Stomach (tissue), 9 donors: ENCODE results near the gene SH3BP4. TPM values are rescaled to one million over a fixed set of nuclear protein-coding genes. Genes with fewer than 3 reads are reported as not detected.

ENCODE experiments used
- DNase-seq, 2 donors: peaks; one replicate each; pipeline versions ENCODE4 v3.0.0 to v3.0.0-alpha.2; 2013 to 2019
- H3K27ac ChIP-seq, 5 donors: fragments of 200-600 bp in 4 of 5; sonication (generic) in 4 of 5; one replicate each; pipeline ENCODE4 v1.5.1; 2013 to 2019; ENCODE audit warnings: mild to moderate bottlenecking in 1 of 5, moderate library complexity in 1 of 5
- H3K27me3 ChIP-seq, 3 donors: fragments of 200-600 bp; sonication (generic); one replicate each; pipeline ENCODE4 v1.5.1; 2017 to 2019; ENCODE audit warnings: mixed run types in 1 of 3
- H3K36me3 ChIP-seq, 4 donors: fragments of 200-600 bp; sonication (generic); 1 replicate in 3 of 4; 2 replicates in 1 of 4; pipeline ENCODE4 v1.5.1; 2016 to 2019
- H3K4me1 ChIP-seq, 4 donors: fragments of 200-600 bp; sonication (generic); one replicate each; pipeline ENCODE4 v1.5.1; 2016 to 2019
- H3K4me3 ChIP-seq, 4 donors: fragments of 200-600 bp; sonication (generic) in 3 of 4; one replicate each; pipeline ENCODE4 v1.5.1; 2016 to 2019; ENCODE audit warnings: mild to moderate bottlenecking in 1 of 4
- H3K9me3 ChIP-seq, 4 donors: fragments of 200-600 bp; sonication (generic); one replicate each; pipeline ENCODE4 v1.5.1; 2016 to 2019
- EP300 ChIP-seq: sonication (generic); formaldehyde crosslinking; IDR thresholded peaks from one replicate; pipeline ENCODE4 v1.6.1; 2017; ENCODE audit warnings: antibody characterized with exemption
- POLR2A ChIP-seq, 4 donors: fragments of 450-650 bp; IDR thresholded peaks; one replicate each; pipeline ENCODE4 v1.6.1; 2016; ENCODE audit warnings: antibody characterized with exemption in 4 of 4, control low read depth in 2 of 4, mild to moderate bottlenecking in 1 of 4, moderate library complexity in 1 of 4
- POLR2AphosphoS5 ChIP-seq, 3 donors: sonication (generic); formaldehyde crosslinking; IDR thresholded peaks; one replicate each; pipeline ENCODE4 v1.6.1; 2016; ENCODE audit warnings: antibody characterized with exemption in 3 of 3
- WGBS, 5 donors: extraction: QIAGEN DNeasy Blood & Tissue Kit in 3 of 5; methylation state at CpG; one replicate each; pipeline versions ENCODE4 v1.1.5 to v1.1.7; 2013 to 2018; 5-methylcytosine and 5-hydroxymethylcytosine counted together
- intact Hi-C: fragments of 100-400 bp; cut with DNase I; formaldehyde crosslinking; loops from one replicate; pipeline ENCODE4 v1.15.1; 2023; ENCODE audit warnings: low total_unique reads
- polyA plus RNA-seq, 3 donors: library from polyadenylated mRNA; stranded (reverse); fragments of 200-250 nt; gene quantifications; one replicate each; pipeline ENCODE4 v1.2.3, GENCODE V29; 2013
- total RNA-seq, 5 donors: library from RNA; depleted of rRNA; stranded (reverse); fragments of >200 nt; gene quantifications; one replicate each; pipeline versions ENCODE4 v1.1.0 to v1.2.3, GENCODE V29; 2014 to 2016
- TF ChIP-seq, protein P1 (sequence below), 7 experiments: fragments of 450-650 bp in 4 of 7; fragments of 200-600 bp in 3 of 7; sonication (generic) in 3 of 7; IDR thresholded peaks; one replicate each; pipeline ENCODE4 v1.5.1; 2016 to 2019; ENCODE audit warnings: antibody characterized with exemption in 7 of 7, control low read depth in 2 of 7, mild to moderate bottlenecking in 1 of 7
- donor health status: healthy with polysubstance abuse.
- donor health status: Bipolar disorder and iron deficiency.
- donor health status: healthy.

The SH3BP4 gene
- total and polyA plus RNA-seq, 8 donors: 10.2 to 54.0 (median 18.8) TPM

- no peaks in the 10 kb centered on the region for H3K27me3 ChIP-seq
- H3K4me3 ChIP-seq: no peak overlapping the region
- H3K9me3 ChIP-seq: no peaks in the 10 kb centered on the region
- no peak for DNase-seq
- no peak for TF ChIP-seq POLR2AphosphoS5 (IDR thresholded peaks at IDR 0.05)
- no peak for TF ChIP-seq POLR2A (IDR thresholded peaks at IDR 0.05)
- TF ChIP-seq, protein P1, sequence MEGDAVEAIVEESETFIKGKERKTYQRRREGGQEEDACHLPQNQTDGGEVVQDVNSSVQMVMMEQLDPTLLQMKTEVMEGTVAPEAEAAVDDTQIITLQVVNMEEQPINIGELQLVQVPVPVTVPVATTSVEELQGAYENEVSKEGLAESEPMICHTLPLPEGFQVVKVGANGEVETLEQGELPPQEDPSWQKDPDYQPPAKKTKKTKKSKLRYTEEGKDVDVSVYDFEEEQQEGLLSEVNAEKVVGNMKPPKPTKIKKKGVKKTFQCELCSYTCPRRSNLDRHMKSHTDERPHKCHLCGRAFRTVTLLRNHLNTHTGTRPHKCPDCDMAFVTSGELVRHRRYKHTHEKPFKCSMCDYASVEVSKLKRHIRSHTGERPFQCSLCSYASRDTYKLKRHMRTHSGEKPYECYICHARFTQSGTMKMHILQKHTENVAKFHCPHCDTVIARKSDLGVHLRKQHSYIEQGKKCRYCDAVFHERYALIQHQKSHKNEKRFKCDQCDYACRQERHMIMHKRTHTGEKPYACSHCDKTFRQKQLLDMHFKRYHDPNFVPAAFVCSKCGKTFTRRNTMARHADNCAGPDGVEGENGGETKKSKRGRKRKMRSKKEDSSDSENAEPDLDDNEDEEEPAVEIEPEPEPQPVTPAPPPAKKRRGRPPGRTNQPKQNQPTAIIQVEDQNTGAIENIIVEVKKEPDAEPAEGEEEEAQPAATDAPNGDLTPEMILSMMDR (IDR thresholded peaks at IDR 0.05): no peak
- no peak for TF ChIP-seq EP300
- H3K4me1 ChIP-seq: peaks cover 28 to 66% (median 43%) of the 10 kb centered on the region in 4 donors
- H3K27ac ChIP-seq: peak overlapping the region in 2 of 5 donors; percentile 32 to 35
- H3K36me3 ChIP-seq: peaks cover 0 to 15% (median 4%) of the 10 kb centered on the region in 4 donors
- WGBS, 5 donors: 60 to 79% (median 65%) methylated on average over 7 to 10 of the region's 10 CpGs
- intact Hi-C loops: no loop called here
Observed at GRCh38 chr2:235030126-235030525, 78.3 kb downstream of the SH3BP4 start.

DNA sequence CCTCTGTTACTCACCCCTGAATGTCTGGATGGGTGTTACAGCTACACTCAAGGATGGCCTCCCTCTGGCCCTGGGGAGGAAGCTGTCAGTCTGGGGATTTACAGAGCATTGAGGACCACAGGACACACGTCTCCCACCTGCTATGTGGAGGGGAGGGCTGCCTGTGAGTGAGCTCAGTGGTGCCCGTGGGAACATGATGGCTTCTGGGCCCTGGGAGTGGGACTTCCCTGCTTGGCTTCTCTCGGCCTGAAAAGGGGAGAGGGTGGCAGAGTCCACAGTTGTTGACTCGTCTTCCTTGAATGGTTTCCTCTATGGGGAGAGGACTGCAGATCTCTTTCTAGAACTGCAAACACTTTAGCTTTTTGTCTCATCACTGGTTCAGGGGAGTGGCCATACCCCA, 79.1 kb downstream of the SH3BP4 start:
- no peak overlapping the region for H3K4me3 ChIP-seq
- H3K27ac ChIP-seq: peak overlapping the region in 2 of 5 donors; percentile 32 to 35
- H3K4me1 ChIP-seq: peaks cover 21 to 58% (median 36%) of the 10 kb centered on the region in 4 donors
- no peaks in the 10 kb centered on the region for H3K27me3 ChIP-seq
- no peaks in the 10 kb centered on the region for H3K9me3 ChIP-seq
- DNase-seq: no peak
- TF ChIP-seq POLR2AphosphoS5 (IDR thresholded peaks at IDR 0.05) (no peak), POLR2A (IDR thresholded peaks at IDR 0.05) (no peak), EP300 (no peak)
- TF ChIP-seq, protein P1 (IDR thresholded peaks at IDR 0.05): no peak
- peaks cover 8 to 23% (median 11%) of the 10 kb centered on the region in 4 donors for H3K36me3 ChIP-seq
- intact Hi-C loops: no loop called here
- WGBS, 5 donors: 46 to 59% (median 53%) methylated on average over 4 of the region's 4 CpGs

DNA sequence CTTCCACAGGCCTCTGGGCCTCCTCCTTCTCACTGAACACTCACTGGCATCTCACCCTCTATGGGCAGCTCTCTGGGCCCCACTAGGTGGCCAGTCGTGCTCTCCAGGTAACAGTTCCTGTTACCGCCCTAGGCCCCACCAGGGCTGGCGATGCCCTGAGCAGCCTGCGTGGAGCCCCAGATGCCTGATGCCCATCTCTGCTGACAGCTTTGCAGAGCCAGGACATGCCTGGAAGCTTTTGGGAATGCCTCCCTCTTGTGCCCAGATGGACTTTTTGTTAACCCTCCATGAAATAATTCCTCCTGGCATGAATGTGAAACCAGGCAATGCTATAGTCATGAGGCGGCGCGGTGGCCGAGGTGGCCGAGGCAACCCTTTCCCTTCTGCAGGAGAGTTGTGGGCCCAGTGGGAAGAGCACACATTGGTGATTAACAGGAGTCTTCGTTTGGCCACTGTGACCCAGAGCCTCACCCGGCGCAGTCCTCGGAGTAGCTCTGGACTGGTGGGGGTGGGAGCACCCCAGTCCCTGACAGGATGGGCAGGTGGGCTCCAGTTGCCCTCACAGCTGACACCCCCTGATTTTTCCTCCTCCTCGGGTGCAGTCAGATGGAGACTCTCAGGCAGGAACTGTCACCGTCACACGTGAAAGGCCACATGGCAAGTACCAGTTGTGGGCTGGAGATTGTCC, 80.0 kb downstream of the SH3BP4 start:
- intact Hi-C loops: no loop called here
- no peak overlapping the region for H3K4me3 ChIP-seq
- H3K4me1 ChIP-seq: peaks cover 12 to 49% (median 27%) of the 10 kb centered on the region in 4 donors
- no peaks in the 10 kb centered on the region for H3K9me3 ChIP-seq
- TF ChIP-seq EP300: no peak
- TF ChIP-seq, protein P1 (IDR thresholded peaks at IDR 0.05): no peak
- no peak for TF ChIP-seq POLR2A (IDR thresholded peaks at IDR 0.05)
- no peak overlapping the region for H3K27ac ChIP-seq
- no peaks in the 10 kb centered on the region for H3K27me3 ChIP-seq
- peaks cover 10 to 27% (median 12%) of the 10 kb centered on the region in 4 donors for H3K36me3 ChIP-seq
- no peak for DNase-seq
- WGBS, 5 donors: 67 to 92% (median 75%) methylated on average over 7 to 16 of the region's 16 CpGs

DNA sequence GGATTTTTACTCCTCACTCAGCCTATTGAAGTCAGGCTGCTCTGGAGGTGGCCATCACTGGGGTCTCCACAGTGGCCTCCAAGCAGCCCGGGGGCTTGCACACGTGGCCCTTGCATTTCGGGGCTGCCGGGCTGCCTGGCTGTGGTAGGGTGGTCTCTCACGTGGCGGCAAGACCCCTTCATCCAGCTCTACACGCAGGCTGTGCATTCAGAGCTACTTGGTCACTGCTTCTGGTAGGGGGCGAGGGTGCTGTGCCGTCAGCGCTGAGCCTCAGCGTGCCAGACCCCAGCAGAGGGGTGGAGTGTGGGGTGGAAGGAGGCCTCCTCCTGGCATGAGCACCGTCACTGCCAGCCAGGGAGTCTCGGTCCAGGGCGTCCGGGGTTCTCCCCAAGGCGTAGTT, 80.6 kb downstream of the SH3BP4 start:
- Histone ChIP-seq H3K9me3 (no peaks in the 10 kb centered on the region), H3K4me3 (no peak overlapping the region), H3K27me3 (no peaks in the 10 kb centered on the region), H3K4me1 (peaks cover 6 to 43% (median 21%) of the 10 kb centered on the region in 4 donors), H3K27ac (no peak overlapping the region), H3K36me3 (peaks cover 10 to 27% (median 15%) of the 10 kb centered on the region in 4 donors)
- DNase-seq: no peak
- TF ChIP-seq POLR2AphosphoS5 (IDR thresholded peaks at IDR 0.05) (no peak), EP300 (no peak), POLR2A (IDR thresholded peaks at IDR 0.05) (no peak)
- TF ChIP-seq, protein P1 (IDR thresholded peaks at IDR 0.05): no peak
- intact Hi-C loops: no loop called here
- 84 to 93% (median 87%) methylated on average over 9 to 16 of the region's 16 CpGs for WGBS, 5 donors
